ENCODE data around the gene GHRHR.
A peak's percentile ranks its signal among the peaks of the same experiment; 100 is the strongest.

The GHRHR gene

DNA sequence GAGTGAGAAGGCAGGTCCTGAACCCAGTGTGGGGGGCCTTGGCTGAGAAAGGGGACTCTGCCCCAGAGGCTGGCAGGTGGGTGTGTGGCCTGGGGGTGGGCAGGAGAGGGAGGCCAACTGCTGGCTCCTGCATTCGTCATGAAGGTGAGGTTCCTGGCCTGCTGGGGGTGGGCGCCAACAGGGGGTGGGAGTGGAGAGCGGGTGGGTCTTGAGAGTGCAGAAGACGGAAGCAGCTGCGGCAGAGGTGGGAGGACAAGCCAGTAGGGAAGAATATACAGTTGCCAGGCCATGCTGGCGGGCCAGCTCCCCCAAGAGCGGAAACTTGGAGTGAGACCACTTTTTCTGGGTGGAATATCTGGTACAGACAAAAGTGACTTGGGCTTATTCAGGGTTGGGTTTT is 23.4 kb downstream of the GHRHR start:
- Histone ChIP-seq H3K14ac (ENCODE audit: low read length) (peak overlapping the region; percentile 67), H3K27me3 (ENCODE audit: control insufficient read depth in 3 of 3, insufficient read depth in 3 of 3, low read depth in 1 of 3, low read length in 3 of 3) (peaks cover 0 to 24% (median 15%) of the 10 kb centered on the region in 3 experiments), H4K91ac (ENCODE audit: low read depth, low read length, poor library complexity) (no peak overlapping the region), H2BK15ac (ENCODE audit: low read length) (peak overlapping the region; percentile 68), H3K23ac (ENCODE audit: low read depth, low read length, poor library complexity) (peak overlapping the region; percentile 21), H2BK12ac (ENCODE audit: low read length) (no peak overlapping the region), H3K18ac (ENCODE audit: low read length) (peak overlapping the region; percentile 30), H4K8ac (ENCODE audit: low read depth, low read length) (no peak overlapping the region), H3K9me3 (replicated peaks in 1 of 2; ENCODE audit: control insufficient read depth in 2 of 2, insufficient read depth in 1 of 2, low read depth in 1 of 2, low read length in 2 of 2) (peaks cover 0 to 2% of the 10 kb centered on the region in 2 donors), H2AK5ac (ENCODE audit: low read depth, low read length) (peak overlapping the region; percentile 48), H3K27ac (replicated peaks; ENCODE audit: low read length) (no peak overlapping the region), H3K4me1 (ENCODE audit: control insufficient read depth in 2 of 2, insufficient read depth in 1 of 2, low read depth in 1 of 2, low read length in 2 of 2) (peaks cover 0 to 26% of the 10 kb centered on the region in 2 donors), H2AFZ (ENCODE audit: low read length) (no peak overlapping the region), H3K36me3 (replicated peaks in 1 of 2; ENCODE audit: control insufficient read depth in 2 of 2, insufficient read depth in 2 of 2, low read length in 2 of 2) (no peaks in the 10 kb centered on the region), H3K4me3 (ENCODE audit: low read length in 2 of 2) (no peak overlapping the region), H2BK120ac (ENCODE audit: low read depth, low read length) (no peak overlapping the region), H3K79me1 (ENCODE audit: low read depth, low read length) (no peaks in the 10 kb centered on the region), H3K9ac (ENCODE audit: low read depth, low read length, poor library complexity) (peak overlapping the region; percentile 27), H3K4ac (ENCODE audit: low read length) (no peak overlapping the region), H2BK5ac (ENCODE audit: low read length) (peak overlapping the region; percentile 83), H3K4me2 (ENCODE audit: insufficient read depth, low read length, poor library complexity, severe bottlenecking) (no peak overlapping the region)
- WGBS, 2 donors (ENCODE audit: extremely low coverage in 2 of 2, insufficient read length in 2 of 2, insufficient replicate concordance in 1 of 2): no CpG with 5 or more reads among the region's 7 CpGs
- no peak for DNase-seq (ENCODE audit: low spot score)

DNA sequence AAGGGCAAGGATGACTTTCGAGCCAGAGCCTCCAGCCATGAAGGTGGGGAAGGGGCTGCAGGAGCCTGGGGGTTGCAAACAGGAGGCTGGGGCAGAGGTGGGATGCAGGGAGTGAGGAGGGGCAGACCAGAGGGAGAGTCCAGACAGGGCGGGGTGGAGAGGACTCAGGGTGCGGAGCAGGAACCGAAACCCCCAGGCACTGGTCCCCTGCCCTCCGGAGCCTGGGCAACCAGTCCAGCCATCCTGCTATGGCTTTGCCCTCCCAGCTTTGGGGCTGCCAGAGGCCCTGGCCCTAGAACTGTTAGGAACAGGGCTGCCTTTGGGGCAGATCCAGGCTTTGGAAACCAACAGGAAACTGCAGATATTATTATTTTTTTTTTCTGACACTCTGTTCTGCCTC is 24.2 kb downstream of the GHRHR start:
- no peak for DNase-seq (ENCODE audit: low spot score)
- Histone ChIP-seq H3K9ac (ENCODE audit: low read depth, low read length, poor library complexity) (peak overlapping the region; percentile 46), H3K14ac (ENCODE audit: low read length) (no peak overlapping the region), H3K36me3 (replicated peaks in 1 of 2; ENCODE audit: control insufficient read depth in 2 of 2, insufficient read depth in 2 of 2, low read length in 2 of 2) (no peaks in the 10 kb centered on the region), H3K79me1 (ENCODE audit: low read depth, low read length) (no peaks in the 10 kb centered on the region), H4K8ac (ENCODE audit: low read depth, low read length) (no peak overlapping the region), H3K23ac (ENCODE audit: low read depth, low read length, poor library complexity) (no peak overlapping the region), H2BK5ac (ENCODE audit: low read length) (peak overlapping the region; percentile 83), H2BK120ac (ENCODE audit: low read depth, low read length) (peak overlapping the region; percentile 35), H4K91ac (ENCODE audit: low read depth, low read length, poor library complexity) (no peak overlapping the region), H2BK15ac (ENCODE audit: low read length) (no peak overlapping the region), H3K4me2 (ENCODE audit: insufficient read depth, low read length, poor library complexity, severe bottlenecking) (no peak overlapping the region), H2BK12ac (ENCODE audit: low read length) (no peak overlapping the region), H3K9me3 (replicated peaks in 1 of 2; ENCODE audit: control insufficient read depth in 2 of 2, insufficient read depth in 1 of 2, low read depth in 1 of 2, low read length in 2 of 2) (peaks cover 0 to 2% of the 10 kb centered on the region in 2 donors), H3K27me3 (ENCODE audit: control insufficient read depth in 3 of 3, insufficient read depth in 3 of 3, low read depth in 1 of 3, low read length in 3 of 3) (peaks cover 0 to 24% (median 15%) of the 10 kb centered on the region in 3 experiments), H3K18ac (ENCODE audit: low read length) (peak overlapping the region; percentile 74), H2AFZ (ENCODE audit: low read length) (no peak overlapping the region), H3K4ac (ENCODE audit: low read length) (no peak overlapping the region), H2AK5ac (ENCODE audit: low read depth, low read length) (peak overlapping the region; percentile 8), H3K4me1 (ENCODE audit: control insufficient read depth in 2 of 2, insufficient read depth in 1 of 2, low read depth in 1 of 2, low read length in 2 of 2) (peaks cover 0 to 28% of the 10 kb centered on the region in 2 donors), H3K27ac (replicated peaks; ENCODE audit: low read length) (no peak overlapping the region), H3K4me3 (ENCODE audit: low read length in 2 of 2) (no peak overlapping the region)
- WGBS, 2 donors (ENCODE audit: extremely low coverage in 2 of 2, insufficient read length in 2 of 2, insufficient replicate concordance in 1 of 2): no CpG with 5 or more reads among the region's 5 CpGs

- peaks cover 0 to 24% (median 15%) of the 10 kb centered on the region in 3 experiments for H3K27me3 ChIP-seq (ENCODE audit: control insufficient read depth in 3 of 3, insufficient read depth in 3 of 3, low read depth in 1 of 3, low read length in 3 of 3)
Observed at GRCh38 chr7:30988351-30989005, 24.7 kb downstream of the GHRHR start.

GRCh38 chr7:30989008-30989823 is 25.5 kb downstream of the GHRHR start:
- no peak overlapping the region for H3K27ac ChIP-seq (replicated peaks; ENCODE audit: low read length)
- peak overlapping the region; percentile 35 for H4K91ac ChIP-seq (ENCODE audit: low read depth, low read length, poor library complexity)
- H4K8ac ChIP-seq (ENCODE audit: low read depth, low read length): no peak overlapping the region
- peak overlapping the region; percentile 22 for H3K9ac ChIP-seq (ENCODE audit: low read depth, low read length, poor library complexity)
- peak overlapping the region; percentile 74 for H3K18ac ChIP-seq (ENCODE audit: low read length)
- no peak overlapping the region for H3K4me2 ChIP-seq (ENCODE audit: insufficient read depth, low read length, poor library complexity, severe bottlenecking)
- peaks cover 0 to 27% of the 10 kb centered on the region in 2 donors for H3K4me1 ChIP-seq (ENCODE audit: control insufficient read depth in 2 of 2, insufficient read depth in 1 of 2, low read depth in 1 of 2, low read length in 2 of 2)
- peak overlapping the region; percentile 83 for H2BK5ac ChIP-seq (ENCODE audit: low read length)
- H3K23ac ChIP-seq (ENCODE audit: low read depth, low read length, poor library complexity): peak overlapping the region; percentile 86
- peaks cover 0 to 21% (median 15%) of the 10 kb centered on the region in 3 experiments for H3K27me3 ChIP-seq (ENCODE audit: control insufficient read depth in 3 of 3, insufficient read depth in 3 of 3, low read depth in 1 of 3, low read length in 3 of 3)
- H3K4ac ChIP-seq (ENCODE audit: low read length): no peak overlapping the region
- H3K9me3 ChIP-seq (replicated peaks in 1 of 2; ENCODE audit: control insufficient read depth in 2 of 2, insufficient read depth in 1 of 2, low read depth in 1 of 2, low read length in 2 of 2): peaks cover 0 to 2% of the 10 kb centered on the region in 2 donors
- no peak overlapping the region for H2BK120ac ChIP-seq (ENCODE audit: low read depth, low read length)
- no CpG with 5 or more reads among the region's 16 CpGs for WGBS, 2 donors (ENCODE audit: extremely low coverage in 2 of 2, insufficient read length in 2 of 2, insufficient replicate concordance in 1 of 2)
- H3K79me1 ChIP-seq (ENCODE audit: low read depth, low read length): no peaks in the 10 kb centered on the region
- H3K36me3 ChIP-seq (replicated peaks in 1 of 2; ENCODE audit: control insufficient read depth in 2 of 2, insufficient read depth in 2 of 2, low read length in 2 of 2): no peaks in the 10 kb centered on the region
- H2AK5ac ChIP-seq (ENCODE audit: low read depth, low read length): peak overlapping the region; percentile 73
- H2BK12ac ChIP-seq (ENCODE audit: low read length): peak overlapping the region; percentile 87
- H2AFZ ChIP-seq (ENCODE audit: low read length): no peak overlapping the region
- peak overlapping the region; percentile 59 for H3K14ac ChIP-seq (ENCODE audit: low read length)
- DNase-seq (ENCODE audit: low spot score): no peak
- H2BK15ac ChIP-seq (ENCODE audit: low read length): peak overlapping the region; percentile 68
- no peak overlapping the region for H3K4me3 ChIP-seq (ENCODE audit: low read length in 2 of 2)

More at GRCh38 chr7:30988351-30989005, 24.7 kb downstream of the GHRHR start:
- no CpG with 5 or more reads among the region's 19 CpGs for WGBS, 2 donors (ENCODE audit: extremely low coverage in 2 of 2, insufficient read length in 2 of 2, insufficient replicate concordance in 1 of 2)
- Histone ChIP-seq H2BK15ac (ENCODE audit: low read length) (peak overlapping the region; percentile 12), H3K9me3 (replicated peaks in 1 of 2; ENCODE audit: control insufficient read depth in 2 of 2, insufficient read depth in 1 of 2, low read depth in 1 of 2, low read length in 2 of 2) (peaks cover 0 to 2% of the 10 kb centered on the region in 2 donors), H3K18ac (ENCODE audit: low read length) (peak overlapping the region; percentile 74), H2BK12ac (ENCODE audit: low read length) (peak overlapping the region; percentile 87), H3K9ac (ENCODE audit: low read depth, low read length, poor library complexity) (peak overlapping the region; percentile 22), H3K4ac (ENCODE audit: low read length) (no peak overlapping the region), H3K36me3 (replicated peaks in 1 of 2; ENCODE audit: control insufficient read depth in 2 of 2, insufficient read depth in 2 of 2, low read length in 2 of 2) (no peaks in the 10 kb centered on the region), H3K14ac (ENCODE audit: low read length) (peak overlapping the region; percentile 59), H2BK5ac (ENCODE audit: low read length) (peak overlapping the region; percentile 83), H2AFZ (ENCODE audit: low read length) (no peak overlapping the region), H2BK120ac (ENCODE audit: low read depth, low read length) (peak overlapping the region; percentile 35), H3K4me1 (ENCODE audit: control insufficient read depth in 2 of 2, insufficient read depth in 1 of 2, low read depth in 1 of 2, low read length in 2 of 2) (peaks cover 0 to 27% of the 10 kb centered on the region in 2 donors), H3K4me3 (ENCODE audit: low read length in 2 of 2) (no peak overlapping the region), H3K23ac (ENCODE audit: low read depth, low read length, poor library complexity) (peak overlapping the region; percentile 86), H3K4me2 (ENCODE audit: insufficient read depth, low read length, poor library complexity, severe bottlenecking) (no peak overlapping the region), H3K79me1 (ENCODE audit: low read depth, low read length) (no peaks in the 10 kb centered on the region), H4K8ac (ENCODE audit: low read depth, low read length) (no peak overlapping the region), H3K27ac (replicated peaks; ENCODE audit: low read length) (no peak overlapping the region), H2AK5ac (ENCODE audit: low read depth, low read length) (peak overlapping the region; percentile 73), H4K91ac (ENCODE audit: low read depth, low read length, poor library complexity) (peak overlapping the region; percentile 35)
- DNase-seq (ENCODE audit: low spot score): no peak

Measured in neuronal stem cell (in vitro differentiated cells).